Lower leg skin (tissue), 4 donors: ENCODE data around the gene HACD4. TPM values are rescaled to one million over a fixed set of nuclear protein-coding genes. Genes with fewer than 3 reads are reported as not detected.

Experiments used
- DNase-seq, 2 donors: peaks; one replicate each; pipeline ENCODE4 v3.0.0-alpha.2; 2019; ENCODE audit warnings: low spot score in 2 of 2
- H3K4me3 ChIP-seq: fragments of 200-600 bp; sonication (generic); 2 replicates; pipeline ENCODE4 v1.5.1; 2017; ENCODE audit warnings: mild to moderate bottlenecking, low read depth; ENCODE audit not compliant: poor library complexity, severe bottlenecking
- CTCF ChIP-seq, 3 donors: fragments of 450-650 bp; IDR thresholded peaks; one replicate each; pipeline ENCODE4 v1.5.1; 2016; ENCODE audit warnings: antibody characterized with exemption in 3 of 3, mild to moderate bottlenecking in 3 of 3, moderate library complexity in 2 of 3
- POLR2A ChIP-seq, 2 donors: fragments of 450-650 bp; IDR thresholded peaks; one replicate each; pipeline ENCODE4 v1.6.1; 2016 to 2017; ENCODE audit warnings: antibody characterized with exemption in 2 of 2, mild to moderate bottlenecking in 1 of 2, moderate library complexity in 1 of 2
- WGBS, 2 donors: methylation state at CpG; one replicate each; pipeline ENCODE4 v1.1.5; 2018; 5-methylcytosine and 5-hydroxymethylcytosine counted together
- intact Hi-C: fragments of 100-400 bp; cut with DNase I; formaldehyde crosslinking; loops from one replicate; pipeline ENCODE4 v1.15.0; 2023; ENCODE audit warnings: low total_unique reads
- total RNA-seq, 4 donors: library from RNA; depleted of rRNA; stranded (reverse); fragments of >200 nt; gene quantifications; one replicate each; pipeline ENCODE4 v1.1.0, GENCODE V29; 2016

The HACD4 gene
- total RNA-seq, 4 donors from 2014 or later, result 1.0 to 3.8 (median 2.8) TPM

GRCh38 chr9:21015995-21016394 lies 15.4 kb downstream of the HACD4 start:
- DNase-seq, result no peak
- TF ChIP-seq POLR2A (IDR thresholded peaks at IDR 0.05) (no peak), CTCF (IDR thresholded peaks at IDR 0.05) (no peak)
- intact Hi-C loops, result no loop called here
- no peak overlapping the region for H3K4me3 ChIP-seq

GRCh38 chr9:21015129-21015815 lies 16.2 kb downstream of the HACD4 start:
- TF ChIP-seq POLR2A (IDR thresholded peaks at IDR 0.05) (no peak), CTCF (IDR thresholded peaks at IDR 0.05) (no peak)
- H3K4me3 ChIP-seq, result no peak overlapping the region
- intact Hi-C loops, result no loop called here
- no peak for DNase-seq
- 57 to 59% methylated on average over 5 of the region's 5 CpGs for WGBS, 2 donors

GRCh38 chr9:21002040-21002439 lies 29.4 kb downstream of the HACD4 start:
- H3K4me3 ChIP-seq, result no peak overlapping the region
- intact Hi-C loops, result no loop called here
- no peak for DNase-seq
- TF ChIP-seq POLR2A (IDR thresholded peaks at IDR 0.05) (no peak), CTCF (IDR thresholded peaks at IDR 0.05) (no peak)
- 67 to 76% methylated on average over 2 of the region's 2 CpGs for whole genome bisulfite sequencing, 2 donors

DNA sequence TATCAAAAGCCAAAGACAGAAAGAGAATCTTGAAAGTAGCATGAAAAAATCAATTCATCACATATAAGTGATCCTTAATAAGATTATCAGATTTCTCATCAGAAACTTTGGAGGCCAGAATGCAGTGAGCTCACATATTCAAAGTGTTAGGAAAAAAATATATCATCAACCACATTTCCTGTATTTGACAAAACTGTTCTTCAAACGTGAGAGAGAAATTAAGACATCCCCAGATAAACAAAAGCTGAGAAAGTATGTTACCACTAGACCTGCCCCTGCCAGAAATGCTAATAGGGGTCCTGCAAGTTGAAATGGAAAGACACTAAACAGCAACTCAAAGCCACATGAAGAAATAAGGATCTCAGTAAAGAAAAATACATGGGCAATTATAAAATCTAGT lies 29.9 kb downstream of the HACD4 start:
- TF ChIP-seq POLR2A (IDR thresholded peaks at IDR 0.05) (no peak), CTCF (IDR thresholded peaks at IDR 0.05) (no peak)
- WGBS, 2 donors, result 23 to 24% methylated on average over 1 of the region's 1 CpG
- intact Hi-C loops, result no loop called here

DNA sequence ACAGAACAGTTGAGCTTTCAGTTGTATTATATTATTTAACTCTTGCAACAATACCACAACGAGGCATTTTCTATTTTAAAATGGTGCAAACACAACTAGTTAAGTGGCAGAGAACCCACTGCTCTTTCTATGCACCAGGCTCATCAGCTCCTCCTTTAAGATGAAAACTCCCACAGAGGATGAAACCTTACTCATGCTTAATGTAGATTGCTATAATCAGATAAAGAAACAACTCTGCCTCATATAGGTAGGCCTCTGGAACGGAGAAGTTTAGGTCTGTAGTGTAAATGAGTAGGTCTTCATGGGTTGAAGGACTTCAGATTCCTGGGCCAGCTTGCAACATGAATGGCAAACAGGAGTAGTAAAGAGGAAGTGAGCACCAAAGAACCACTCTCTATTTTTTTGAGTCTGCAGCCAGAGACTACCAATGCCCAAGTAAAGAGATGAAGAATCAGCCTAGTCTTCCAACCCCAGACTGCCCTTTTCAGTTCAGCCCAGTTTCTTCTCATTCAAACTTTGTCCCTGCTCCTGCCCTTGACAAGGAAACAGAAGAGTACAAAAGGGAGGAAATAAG lies 33.9 kb downstream of the HACD4 start:
- intact Hi-C loops, result no loop called here
- 88 to 91% methylated on average over 2 of the region's 2 CpGs for WGBS, 2 donors
- H3K4me3 ChIP-seq, result no peak overlapping the region
- DNase-seq, result no peak
- TF ChIP-seq CTCF (IDR thresholded peaks at IDR 0.05) (no peak), POLR2A (IDR thresholded peaks at IDR 0.05) (no peak)

More for the DNA sequence above, 29.9 kb downstream of the HACD4 start:
- no peak overlapping the region for H3K4me3 ChIP-seq
- no peak for DNase-seq

DNA sequence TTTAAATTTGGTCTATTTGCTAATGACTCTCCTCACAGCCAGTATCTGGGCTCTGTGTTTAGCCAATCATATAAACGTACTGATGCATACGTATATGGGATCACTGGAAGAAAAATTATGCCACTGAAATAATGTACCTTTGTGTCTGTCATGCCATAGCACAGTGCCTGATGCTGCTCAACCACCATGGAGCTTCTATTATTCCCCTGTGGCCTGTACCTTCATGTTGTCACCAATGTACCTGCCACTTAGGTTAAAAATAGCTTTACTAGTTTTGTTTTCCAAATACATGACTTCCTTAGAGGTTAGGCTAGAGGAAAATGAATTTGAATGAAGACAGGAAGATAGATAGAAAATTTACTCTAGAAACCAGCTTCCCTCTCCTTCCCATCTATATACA lies 34.6 kb downstream of the HACD4 start:
- 81 to 98% methylated on average over 2 of the region's 2 CpGs for WGBS, 2 donors
- no peak overlapping the region for H3K4me3 ChIP-seq
- TF ChIP-seq CTCF (IDR thresholded peaks at IDR 0.05) (no peak), POLR2A (IDR thresholded peaks at IDR 0.05) (no peak)
- DNase-seq, result no peak
- intact Hi-C loops, result no loop called here
